Activated T-helper 2 cell treated with anti-CD3 and anti-CD28 coated beads, Interferon-gamma antibody, Interleukin-2, Interleukin-4, amounts not matched to agents 10 μg/mL and 5 μg/mL and 100 μg/mL, durations not matched to agents 14 hours and 24 hours and 36 hours (primary cell): ENCODE data around the gene ANOS1. TPM values are rescaled to one million over a fixed set of nuclear protein-coding genes. Genes with fewer than 3 reads are reported as not detected.

Experiments used
- DNase-seq: peaks from one replicate; pipeline ENCODE4 v3.0.0; 2021; ENCODE audit warnings: low spot score
- H3K27ac Mint-ChIP-seq: one replicate; pipeline ENCODE4 v1.8.0; 2021; ENCODE audit warnings: mixed read lengths
- H3K27me3 Mint-ChIP-seq: one replicate; pipeline ENCODE4 v1.8.0; 2021; ENCODE audit warnings: low read depth, mixed read lengths
- H3K36me3 Mint-ChIP-seq: one replicate; pipeline ENCODE4 v1.8.0; 2021; ENCODE audit warnings: low read depth, mixed read lengths
- H3K4me1 Mint-ChIP-seq: one replicate; pipeline ENCODE4 v1.8.0; 2021; ENCODE audit warnings: low read depth, mixed read lengths
- H3K4me3 Mint-ChIP-seq: one replicate; pipeline ENCODE4 v1.8.0; 2021; ENCODE audit warnings: low read depth, mild to moderate bottlenecking, moderate library complexity, mixed read lengths
- H3K9me3 Mint-ChIP-seq: one replicate; pipeline ENCODE4 v1.8.0; 2021; ENCODE audit warnings: mixed read lengths
- intact Hi-C: fragments of 100-400 bp; cut with micrococcal nuclease; formaldehyde crosslinking; loops from one replicate; pipeline ENCODE4 v1.15.1; 2023
- total RNA-seq: library from RNA; stranded (reverse); gene quantifications from 2 replicates; pipeline ENCODE4 v1.2.3, GENCODE V29; 2022

Gene ANOS1
- total RNA-seq, 1 donor from 2014 or later: not detected

GRCh38 chrX:8689473-8689872, 42.5 kb downstream of the ANOS1 start:
- intact Hi-C loops: no loop called here
- Mint-ChIP-seq H3K9me3 (no peaks in the 10 kb centered on the region), H3K4me3 (no peak overlapping the region), H3K36me3 (no peaks in the 10 kb centered on the region), H3K27ac (no peak overlapping the region), H3K4me1 (no peaks in the 10 kb centered on the region), H3K27me3 (no peaks in the 10 kb centered on the region)
- no peak for DNase-seq

- no peaks in the 10 kb centered on the region for H3K4me1 Mint-ChIP-seq
- H3K27ac Mint-ChIP-seq: no peak overlapping the region
- H3K36me3 Mint-ChIP-seq: no peaks in the 10 kb centered on the region
- H3K27me3 Mint-ChIP-seq: no peaks in the 10 kb centered on the region
- no peaks in the 10 kb centered on the region for H3K9me3 Mint-ChIP-seq
- intact Hi-C loops: no loop called here
- H3K4me3 Mint-ChIP-seq: no peak overlapping the region
- DNase-seq: no peak
Measured at GRCh38 chrX:8688776-8689175, 43.2 kb downstream of the ANOS1 start.

GRCh38 chrX:8684201-8684965, 47.6 kb downstream of the ANOS1 start:
- no peak for DNase-seq
- Mint-ChIP-seq H3K36me3 (no peaks in the 10 kb centered on the region), H3K27ac (no peak overlapping the region), H3K4me1 (no peaks in the 10 kb centered on the region), H3K9me3 (no peaks in the 10 kb centered on the region), H3K4me3 (no peak overlapping the region), H3K27me3 (no peaks in the 10 kb centered on the region)
- intact Hi-C loops: no loop called here

- Mint-ChIP-seq H3K27me3 (no peaks in the 10 kb centered on the region), H3K4me1 (no peaks in the 10 kb centered on the region), H3K27ac (no peak overlapping the region), H3K36me3 (no peaks in the 10 kb centered on the region), H3K9me3 (no peaks in the 10 kb centered on the region), H3K4me3 (no peak overlapping the region)
- DNase-seq: no peak
- intact Hi-C loops: no loop called here
Measured at GRCh38 chrX:8683687-8684086, 48.2 kb downstream of the ANOS1 start.

- Mint-ChIP-seq H3K36me3 (no peaks in the 10 kb centered on the region), H3K4me3 (no peak overlapping the region), H3K9me3 (no peaks in the 10 kb centered on the region), H3K27ac (no peak overlapping the region), H3K27me3 (no peaks in the 10 kb centered on the region), H3K4me1 (no peaks in the 10 kb centered on the region)
- intact Hi-C loops: no loop called here
- no peak for DNase-seq
Measured at GRCh38 chrX:8679550-8679949, 52.4 kb downstream of the ANOS1 start.

- H3K27me3 Mint-ChIP-seq: no peaks in the 10 kb centered on the region
- no peak overlapping the region for H3K27ac Mint-ChIP-seq
- no peaks in the 10 kb centered on the region for H3K9me3 Mint-ChIP-seq
- no peak for DNase-seq
- intact Hi-C loops: no loop called here
- H3K36me3 Mint-ChIP-seq: no peaks in the 10 kb centered on the region
- no peaks in the 10 kb centered on the region for H3K4me1 Mint-ChIP-seq
- no peak overlapping the region for H3K4me3 Mint-ChIP-seq
Measured at GRCh38 chrX:8675006-8675630, 56.8 kb downstream of the ANOS1 start.

GRCh38 chrX:8673201-8673600, 58.7 kb downstream of the ANOS1 start:
- Mint-ChIP-seq H3K4me1 (no peaks in the 10 kb centered on the region), H3K9me3 (no peaks in the 10 kb centered on the region), H3K36me3 (no peaks in the 10 kb centered on the region), H3K4me3 (no peak overlapping the region), H3K27ac (no peak overlapping the region), H3K27me3 (no peaks in the 10 kb centered on the region)
- intact Hi-C loops: no loop called here
- DNase-seq: no peak

- H3K27ac Mint-ChIP-seq: no peak overlapping the region
- H3K4me3 Mint-ChIP-seq: no peak overlapping the region
- no peak for DNase-seq
- H3K9me3 Mint-ChIP-seq: no peaks in the 10 kb centered on the region
- H3K4me1 Mint-ChIP-seq: no peaks in the 10 kb centered on the region
- no peaks in the 10 kb centered on the region for H3K36me3 Mint-ChIP-seq
- H3K27me3 Mint-ChIP-seq: no peaks in the 10 kb centered on the region
- intact Hi-C loops: no loop called here
Measured at GRCh38 chrX:8672176-8672575, 59.8 kb downstream of the ANOS1 start.

- no peaks in the 10 kb centered on the region for H3K27me3 Mint-ChIP-seq
- H3K4me1 Mint-ChIP-seq: no peaks in the 10 kb centered on the region
- no peak overlapping the region for H3K4me3 Mint-ChIP-seq
- intact Hi-C loops: no loop called here
- H3K36me3 Mint-ChIP-seq: no peaks in the 10 kb centered on the region
- no peak overlapping the region for H3K27ac Mint-ChIP-seq
- no peaks in the 10 kb centered on the region for H3K9me3 Mint-ChIP-seq
- DNase-seq: no peak
Measured at GRCh38 chrX:8668813-8669212, 63.1 kb downstream of the ANOS1 start.

- H3K27ac Mint-ChIP-seq: no peak overlapping the region
- no peaks in the 10 kb centered on the region for H3K36me3 Mint-ChIP-seq
- H3K4me3 Mint-ChIP-seq: no peak overlapping the region
- H3K9me3 Mint-ChIP-seq: no peaks in the 10 kb centered on the region
- H3K27me3 Mint-ChIP-seq: no peaks in the 10 kb centered on the region
- no peaks in the 10 kb centered on the region for H3K4me1 Mint-ChIP-seq
- DNase-seq: no peak
- intact Hi-C loops: no loop called here
Measured at GRCh38 chrX:8663325-8663724, 68.6 kb downstream of the ANOS1 start.

GRCh38 chrX:8657883-8658282, 74.1 kb downstream of the ANOS1 start:
- H3K27ac Mint-ChIP-seq: no peak overlapping the region
- H3K4me3 Mint-ChIP-seq: no peak overlapping the region
- H3K4me1 Mint-ChIP-seq: no peaks in the 10 kb centered on the region
- DNase-seq: no peak
- H3K27me3 Mint-ChIP-seq: no peaks in the 10 kb centered on the region
- intact Hi-C loops: no loop called here
- no peaks in the 10 kb centered on the region for H3K36me3 Mint-ChIP-seq
- H3K9me3 Mint-ChIP-seq: no peaks in the 10 kb centered on the region

- Mint-ChIP-seq H3K4me3 (no peak overlapping the region), H3K36me3 (no peaks in the 10 kb centered on the region), H3K27me3 (no peaks in the 10 kb centered on the region), H3K4me1 (no peaks in the 10 kb centered on the region), H3K9me3 (no peaks in the 10 kb centered on the region), H3K27ac (no peak overlapping the region)
- DNase-seq: no peak
- intact Hi-C loops: no loop called here
Measured at GRCh38 chrX:8653956-8654355, 78.0 kb downstream of the ANOS1 start.

GRCh38 chrX:8649969-8650368, 82.0 kb downstream of the ANOS1 start:
- Mint-ChIP-seq H3K27me3 (no peaks in the 10 kb centered on the region), H3K4me3 (no peak overlapping the region), H3K9me3 (no peaks in the 10 kb centered on the region), H3K36me3 (no peaks in the 10 kb centered on the region), H3K27ac (no peak overlapping the region), H3K4me1 (no peaks in the 10 kb centered on the region)
- intact Hi-C loops: no loop called here
- no peak for DNase-seq
